Epithelial cell of proximal tubule (primary cell): ENCODE results near the gene SEMA5A. TPM values are rescaled to one million over a fixed set of nuclear protein-coding genes. Genes with fewer than 3 reads are reported as not detected.

Source experiments
- DNase-seq: peaks from one replicate; pipeline ENCODE4 v3.0.0-alpha.2; 2011; ENCODE audit warnings: low read depth
- H3K4me3 ChIP-seq: 2 replicates; pipeline ENCODE4 v1.5.1; 2011; ENCODE audit warnings: low read depth, mild to moderate bottlenecking, low read length
- total RNA-seq: library from RNA; depleted of rRNA; stranded (reverse); fragments of >200 nt; gene quantifications from 2 replicates; pipeline ENCODE4 v1.2.3, GENCODE V29; 2015
- TF ChIP-seq, protein P1 (sequence below): conservative IDR thresholded peaks from 2 replicates; pipeline ENCODE4 v1.5.1; 2012; ENCODE audit warnings: low read depth, mild to moderate bottlenecking, low read length

SEMA5A gene
- total RNA-seq, 1 donor from 2014 or later, result 4.0 TPM

DNA sequence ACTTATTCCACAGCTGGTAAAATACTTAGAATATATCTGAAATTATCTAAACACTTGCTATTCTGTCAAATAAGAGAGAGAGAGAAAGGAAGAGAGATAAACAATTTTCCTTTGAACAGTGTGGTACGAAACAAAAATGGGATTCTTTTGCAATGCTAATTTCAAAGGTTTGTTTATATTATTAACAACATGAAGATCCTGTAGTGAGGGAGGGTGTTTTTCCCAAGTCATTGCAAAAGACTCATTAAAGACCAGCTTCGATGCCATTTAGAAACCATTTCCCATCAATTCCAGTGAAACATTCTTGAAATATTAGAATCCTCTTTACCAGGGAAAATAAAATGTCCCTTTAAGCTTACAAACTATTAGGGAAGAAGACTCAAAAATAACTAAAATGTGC lies 505.4 kb downstream of the SEMA5A start:
- no peak for DNase-seq
- TF ChIP-seq, protein P1, sequence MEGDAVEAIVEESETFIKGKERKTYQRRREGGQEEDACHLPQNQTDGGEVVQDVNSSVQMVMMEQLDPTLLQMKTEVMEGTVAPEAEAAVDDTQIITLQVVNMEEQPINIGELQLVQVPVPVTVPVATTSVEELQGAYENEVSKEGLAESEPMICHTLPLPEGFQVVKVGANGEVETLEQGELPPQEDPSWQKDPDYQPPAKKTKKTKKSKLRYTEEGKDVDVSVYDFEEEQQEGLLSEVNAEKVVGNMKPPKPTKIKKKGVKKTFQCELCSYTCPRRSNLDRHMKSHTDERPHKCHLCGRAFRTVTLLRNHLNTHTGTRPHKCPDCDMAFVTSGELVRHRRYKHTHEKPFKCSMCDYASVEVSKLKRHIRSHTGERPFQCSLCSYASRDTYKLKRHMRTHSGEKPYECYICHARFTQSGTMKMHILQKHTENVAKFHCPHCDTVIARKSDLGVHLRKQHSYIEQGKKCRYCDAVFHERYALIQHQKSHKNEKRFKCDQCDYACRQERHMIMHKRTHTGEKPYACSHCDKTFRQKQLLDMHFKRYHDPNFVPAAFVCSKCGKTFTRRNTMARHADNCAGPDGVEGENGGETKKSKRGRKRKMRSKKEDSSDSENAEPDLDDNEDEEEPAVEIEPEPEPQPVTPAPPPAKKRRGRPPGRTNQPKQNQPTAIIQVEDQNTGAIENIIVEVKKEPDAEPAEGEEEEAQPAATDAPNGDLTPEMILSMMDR, result no peak

GRCh38 chr5:9037048-9037447 lies 508.8 kb downstream of the SEMA5A start:
- TF ChIP-seq, protein P1, result no peak
- no peak for DNase-seq
- no peak overlapping the region for H3K4me3 ChIP-seq

More for the DNA sequence above, 505.4 kb downstream of the SEMA5A start:
- H3K4me3 ChIP-seq, result no peak overlapping the region

DNA sequence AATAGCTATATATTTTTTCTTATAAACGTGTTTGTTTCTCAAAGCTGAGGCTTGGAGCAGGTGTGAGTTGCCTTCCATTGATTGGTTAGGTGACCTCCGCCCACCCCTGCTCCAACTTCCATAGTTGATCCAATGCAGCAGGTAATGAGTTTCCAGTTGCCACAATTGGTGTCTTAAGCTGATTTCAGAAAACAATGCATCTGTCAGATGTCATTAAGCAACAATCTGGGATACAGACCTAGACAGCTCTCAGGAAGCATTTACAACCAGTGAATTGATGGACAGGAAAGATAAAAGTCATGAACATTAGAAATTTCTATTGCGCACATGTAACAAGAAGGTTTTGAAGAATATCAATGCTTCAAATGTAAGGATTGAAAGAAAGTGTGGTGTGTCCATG lies 510.5 kb downstream of the SEMA5A start:
- no peak for DNase-seq
- no peak overlapping the region for H3K4me3 ChIP-seq
- TF ChIP-seq, protein P1, result no peak

DNA sequence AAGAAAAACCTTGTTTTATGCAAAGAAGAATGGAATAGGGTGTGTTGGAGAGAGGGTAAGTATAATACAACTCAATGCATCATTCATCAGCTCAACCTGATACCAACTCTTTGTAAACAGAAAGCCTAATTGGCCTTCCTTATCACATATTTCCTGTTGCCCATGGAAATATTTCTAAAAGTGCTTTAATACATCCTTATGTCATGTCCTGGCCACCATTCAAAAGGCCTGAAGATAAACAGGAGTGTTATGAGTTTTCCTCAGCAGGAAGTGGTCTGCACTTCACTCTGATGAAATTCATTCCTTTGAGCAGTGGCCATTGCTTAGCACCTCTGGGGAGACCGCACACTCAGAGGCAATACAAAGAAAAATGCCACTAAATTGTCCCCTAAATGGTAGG lies 511.2 kb downstream of the SEMA5A start:
- TF ChIP-seq, protein P1, result no peak
- no peak for DNase-seq
- no peak overlapping the region for H3K4me3 ChIP-seq

DNA sequence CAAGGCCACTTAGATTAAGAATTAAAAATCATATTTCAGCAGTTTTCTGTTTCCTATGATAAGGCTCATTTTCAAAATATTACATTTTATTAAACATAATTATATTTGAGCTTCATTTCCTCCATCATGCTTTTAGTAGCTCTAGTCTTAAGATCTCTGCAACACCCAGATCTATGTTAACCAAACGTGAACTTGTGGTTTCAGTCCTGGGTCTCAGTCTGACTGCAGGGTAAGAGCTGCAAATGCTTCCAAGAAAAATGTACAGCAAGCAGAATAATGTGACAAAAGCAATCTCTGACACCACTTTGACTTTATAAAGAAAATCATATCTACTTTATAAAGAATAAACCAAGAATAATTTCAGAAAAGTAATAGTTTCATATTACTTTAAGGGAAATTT lies 512.4 kb downstream of the SEMA5A start:
- no peak overlapping the region for H3K4me3 ChIP-seq
- no peak for DNase-seq
- TF ChIP-seq, protein P1, result no peak

- DNase-seq, result no peak
- no peak overlapping the region for H3K4me3 ChIP-seq
- TF ChIP-seq, protein P1, result no peak
Measured at GRCh38 chr5:9025942-9026341, 519.9 kb downstream of the SEMA5A start.

DNA sequence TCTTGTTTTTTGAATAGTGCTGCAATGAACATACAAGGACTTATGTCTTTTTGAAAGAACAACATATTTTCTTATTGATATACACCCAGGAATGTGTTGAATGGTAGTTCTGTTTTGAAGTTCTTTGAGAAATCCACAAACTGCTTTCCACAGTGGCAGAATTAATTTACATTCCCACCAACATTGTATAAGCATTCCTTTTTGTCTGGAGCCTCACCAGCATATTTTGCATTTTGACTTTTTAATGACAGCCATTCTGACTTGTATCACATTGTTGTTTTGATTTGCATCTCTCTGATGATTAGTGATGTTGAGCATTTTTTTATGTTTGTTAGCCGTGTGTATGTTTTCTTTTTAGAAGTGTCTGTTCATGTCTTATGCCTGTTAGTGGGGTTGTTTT lies 524.9 kb downstream of the SEMA5A start:
- TF ChIP-seq, protein P1, result no peak
- DNase-seq, result no peak
- no peak overlapping the region for H3K4me3 ChIP-seq
